Measurements from ENCODE around the gene COPG1.

GRCh38 chr3:129205109-129205832 is 44.1 kb upstream of the COPG1 start:
- no peak for TF ChIP-seq ZNF274 (IDR thresholded peaks at IDR 0.05; ENCODE audit: low read depth, low read length)
- TF ChIP-seq SUZ12 (IDR thresholded peaks at IDR 0.05; ENCODE audit: extremely low read depth, insufficient read depth, insufficient read length) = no peak
- TF ChIP-seq YY1 (IDR thresholded peaks at IDR 0.05; ENCODE audit: insufficient read depth, insufficient read length) = no peak
